ENCODE results near the gene AGER. TPM values are rescaled to one million over a fixed set of nuclear protein-coding genes. Genes with fewer than 3 reads are reported as not detected.
"Not testable (repeated sequence)": the region's sequence is repeated elsewhere in the genome, so short reads cannot be mapped to it uniquely, and the experiment has no call there.

AGER gene
- total RNA-seq, 6 donors from 2014 or later: 543 to 2,806 (median 1,294) TPM

GRCh38 chr6:32147401-32148132 is 36.5 kb downstream of the AGER start:
- Histone ChIP-seq H3K4me1 (peaks cover 6 to 31% (median 10%) of the 10 kb centered on the region in 4 donors), H3K27ac (no peak overlapping the region), H3K9me3 (no peaks in the 10 kb centered on the region), H3K4me3 (no peak overlapping the region), H3K36me3 (no peaks in the 10 kb centered on the region), H3K27me3 (peaks cover 0 to 35% (median 14%) of the 10 kb centered on the region in 4 donors)
- DNase-seq (no peak), ATAC-seq (ENCODE audit: low FRiP score in 2 of 2) (no peak)
- no peak for TF ChIP-seq POLR2AphosphoS5 (IDR thresholded peaks at IDR 0.05)
- TF ChIP-seq CTCF (IDR thresholded peaks at IDR 0.05): no peak
- no peak for TF ChIP-seq POLR2A (IDR thresholded peaks at IDR 0.05)
- no peak for TF ChIP-seq EP300 (IDR thresholded peaks at IDR 0.05)
- WGBS, 2 donors: 86 to 88% methylated on average over 4 of the region's 4 CpGs

- 47 to 55% methylated on average over 4 of the region's 4 CpGs for WGBS, 2 donors
- DNase-seq (no peak), ATAC-seq (ENCODE audit: low FRiP score in 2 of 2) (no peak)
- Histone ChIP-seq H3K9me3 (no peaks in the 10 kb centered on the region), H3K27me3 (peaks cover 0 to 31% (median 14%) of the 10 kb centered on the region in 4 donors), H3K4me1 (peaks cover 0 to 24% (median 4%) of the 10 kb centered on the region in 4 donors), H3K27ac (no peak overlapping the region), H3K36me3 (no peaks in the 10 kb centered on the region), H3K4me3 (no peak overlapping the region)
- no peak for TF ChIP-seq CTCF (IDR thresholded peaks at IDR 0.05)
- no peak for TF ChIP-seq POLR2AphosphoS5 (IDR thresholded peaks at IDR 0.05)
- TF ChIP-seq EP300 (IDR thresholded peaks at IDR 0.05): no peak
- TF ChIP-seq POLR2A (IDR thresholded peaks at IDR 0.05): no peak
Observed at GRCh38 chr6:32146687-32147086, 37.4 kb downstream of the AGER start.

GRCh38 chr6:32146287-32146686 is 37.8 kb downstream of the AGER start:
- TF ChIP-seq POLR2A (IDR thresholded peaks at IDR 0.05) (no peak), EP300 (IDR thresholded peaks at IDR 0.05) (no peak), CTCF (IDR thresholded peaks at IDR 0.05) (no peak), POLR2AphosphoS5 (IDR thresholded peaks at IDR 0.05) (no peak)
- Histone ChIP-seq H3K4me1 (peaks cover 0 to 22% (median 4%) of the 10 kb centered on the region in 4 donors), H3K36me3 (no peaks in the 10 kb centered on the region), H3K27ac (no peak overlapping the region), H3K4me3 (no peak overlapping the region), H3K27me3 (peaks cover 0 to 31% (median 14%) of the 10 kb centered on the region in 4 donors), H3K9me3 (no peaks in the 10 kb centered on the region)
- ATAC-seq (ENCODE audit: low FRiP score in 2 of 2) (no peak), DNase-seq (no peak)
- 74 to 86% methylated on average over 1 of the region's 1 CpG for WGBS, 2 donors

GRCh38 chr6:32144238-32144637 is 39.8 kb downstream of the AGER start:
- not testable (repeated sequence) for H3K9me3 ChIP-seq; H3K4me3 ChIP-seq; DNase-seq; ATAC-seq (ENCODE audit: low FRiP score in 2 of 2); H3K36me3 ChIP-seq; H3K27ac ChIP-seq; H3K4me1 ChIP-seq
- H3K27me3 ChIP-seq: peaks cover 0 to 17% (median 6%) of the 10 kb centered on the region in 4 donors
- 46 to 80% methylated on average over 7 of the region's 7 CpGs for WGBS, 2 donors

- no peak for DNase-seq
- H3K27me3 ChIP-seq: no peaks in the 10 kb centered on the region
- WGBS, 2 donors: 53 to 65% methylated on average over 5 of the region's 5 CpGs
Observed at GRCh38 chr6:32140420-32141046, 43.5 kb downstream of the AGER start.

More at GRCh38 chr6:32140420-32141046, 43.5 kb downstream of the AGER start:
- Histone ChIP-seq H3K27ac (no peak overlapping the region), H3K36me3 (no peaks in the 10 kb centered on the region), H3K4me1 (no peaks in the 10 kb centered on the region), H3K9me3 (no peaks in the 10 kb centered on the region), H3K4me3 (no peak overlapping the region)
- ATAC-seq (ENCODE audit: low FRiP score in 2 of 2): no peak
- TF ChIP-seq CTCF (IDR thresholded peaks at IDR 0.05) (no peak), POLR2AphosphoS5 (IDR thresholded peaks at IDR 0.05) (no peak), EP300 (IDR thresholded peaks at IDR 0.05) (no peak), POLR2A (IDR thresholded peaks at IDR 0.05) (no peak)

All from upper lobe of left lung (tissue), 6 donors.